Activated naive CD8-positive, alpha-beta T cell treated with anti-CD3 and anti-CD28 coated beads, Interleukin-2, amount 10 ng/mL, durations not matched to agents 7 days and 5 days (primary cell): ENCODE data around the gene TRIP6. TPM values are rescaled to one million over a fixed set of nuclear protein-coding genes. Genes with fewer than 3 reads are reported as not detected.
"Not testable (repeated sequence)": the region's sequence is repeated elsewhere in the genome, so short reads cannot be mapped to it uniquely, and the experiment has no call there.

Experiments used
- ATAC-seq: fragments of 150-1000 bp; cut with Tn5 transposase; one replicate; pipeline ENCODE4 v1.10.0; 2021; ENCODE audit warnings: low read depth, moderate library complexity
- POLR2A ChIA-PET: fragments of 350-600 bp; sonication (Branson Sonifier 250); formaldehyde crosslinking; loops from one replicate; lab custom pipeline; 2021; ENCODE audit warnings: antibody characterized with exemption; lab: Charles Lee
- DNase-seq: peaks from one replicate; pipeline ENCODE4 v3.0.0; 2021
- H3K27ac Mint-ChIP-seq: one replicate; pipeline ENCODE4 v1.8.0; 2022; ENCODE audit warnings: mild to moderate bottlenecking, mixed read lengths
- H3K27me3 Mint-ChIP-seq: one replicate; pipeline ENCODE4 v1.8.0; 2022; ENCODE audit warnings: mild to moderate bottlenecking, moderate library complexity, mixed read lengths
- H3K36me3 Mint-ChIP-seq: one replicate; pipeline ENCODE4 v1.8.0; 2021; ENCODE audit warnings: mild to moderate bottlenecking, mixed read lengths
- H3K4me1 Mint-ChIP-seq: one replicate; pipeline ENCODE4 v1.8.0; 2021; ENCODE audit warnings: mixed read lengths
- H3K4me3 Mint-ChIP-seq: one replicate; pipeline ENCODE4 v1.8.0; 2022; ENCODE audit warnings: mild to moderate bottlenecking, moderate library complexity, mixed read lengths
- H3K9me3 Mint-ChIP-seq: one replicate; pipeline ENCODE4 v1.8.0; 2021; ENCODE audit warnings: mixed read lengths
- total RNA-seq, 2 experiments: library from RNA; stranded (reverse); gene quantifications; one replicate each; pipeline ENCODE4 v1.2.3, GENCODE V29; 2021

Gene TRIP6
- total RNA-seq, 2 experiments from 2014 or later, result 25.6 to 28.0 TPM

DNA sequence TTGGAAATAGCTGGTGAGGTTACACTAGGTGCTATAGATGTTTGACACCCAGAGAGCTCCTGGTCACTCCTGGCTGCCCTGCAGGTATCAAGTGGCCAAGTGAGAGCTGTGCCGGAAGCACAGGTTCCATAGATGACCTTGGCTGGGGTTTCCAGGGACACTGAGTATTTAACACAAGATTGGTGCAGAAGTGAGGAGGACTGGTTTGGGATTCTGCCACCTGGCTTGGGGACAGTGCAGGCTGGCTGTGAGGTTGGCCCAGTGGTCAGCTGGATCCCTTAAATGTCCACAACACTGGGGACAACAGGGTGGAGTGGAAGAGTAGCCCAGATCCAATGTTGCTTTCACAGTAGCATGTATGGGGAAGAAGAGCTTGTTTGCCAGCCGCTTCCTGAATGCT is 33.8 kb downstream of the TRIP6 start:
- Mint-ChIP-seq H3K4me1 (peaks cover 6% of the 10 kb centered on the region), H3K4me3 (no peak overlapping the region), H3K9me3 (no peaks in the 10 kb centered on the region), H3K27me3 (peaks cover 29% of the 10 kb centered on the region), H3K27ac (no peak overlapping the region), H3K36me3 (no peaks in the 10 kb centered on the region)
- DNase-seq (no peak), ATAC-seq (no peak)
- POLR2A ChIA-PET, result interaction anchor here (0.7 kb wide), 1 partner anchor 407 kb away, joined by 3 read pairs; no protein-coding TSS in a partner anchor

- peaks cover 24% of the 10 kb centered on the region for H3K27me3 Mint-ChIP-seq
- no peak overlapping the region for H3K27ac Mint-ChIP-seq
- no peaks in the 10 kb centered on the region for H3K9me3 Mint-ChIP-seq
- peaks cover 2% of the 10 kb centered on the region for H3K4me1 Mint-ChIP-seq
- H3K36me3 Mint-ChIP-seq, result no peaks in the 10 kb centered on the region
- DNase-seq, result no peak
- no peak overlapping the region for H3K4me3 Mint-ChIP-seq
- ATAC-seq, result no peak
- POLR2A ChIA-PET, result no interaction called here
These were observed 34.7 kb downstream of the TRIP6 start for GRCh38 chr7:100901921-100902332.

DNA sequence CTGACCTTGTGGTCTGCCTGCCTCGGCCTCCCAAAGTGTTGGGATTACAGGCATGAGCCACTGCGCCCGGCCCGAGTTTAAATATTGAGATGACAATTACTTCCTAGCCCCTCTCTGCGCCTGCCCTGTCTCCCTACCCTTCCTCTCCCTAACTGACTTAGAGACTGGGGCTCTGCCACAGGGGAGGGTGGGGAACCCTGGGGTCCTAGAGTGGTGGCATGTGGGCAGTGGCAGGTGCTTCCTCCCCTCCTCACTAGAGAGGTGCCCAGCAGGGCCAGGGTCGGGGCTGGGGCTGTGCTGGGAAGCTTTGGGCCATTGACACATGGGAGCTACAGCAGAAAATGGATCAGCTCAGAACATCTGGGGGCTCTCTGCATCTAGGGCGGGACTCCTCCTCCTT is 35.5 kb downstream of the TRIP6 start:
- no peak overlapping the region for H3K27ac Mint-ChIP-seq
- ATAC-seq (no peak), DNase-seq (no peak)

GRCh38 chr7:100908512-100908911 is 41.3 kb downstream of the TRIP6 start:
- Mint-ChIP-seq H3K27me3 (peaks cover 12% of the 10 kb centered on the region), H3K27ac (no peak overlapping the region), H3K4me3 (no peak overlapping the region), H3K4me1 (no peaks in the 10 kb centered on the region), H3K9me3 (peaks cover 1% of the 10 kb centered on the region), H3K36me3 (no peaks in the 10 kb centered on the region)
- DNase-seq, result no peak
- ATAC-seq, result no peak
- POLR2A ChIA-PET, result no interaction called here

More for the DNA sequence above, 35.5 kb downstream of the TRIP6 start:
- H3K9me3 Mint-ChIP-seq, result no peaks in the 10 kb centered on the region
- H3K4me1 Mint-ChIP-seq, result peaks cover 2% of the 10 kb centered on the region
- POLR2A ChIA-PET, result interaction anchor here (0.6 kb wide), 1 partner anchor 34 kb away, joined by 7 read pairs; no protein-coding TSS in a partner anchor
- H3K36me3 Mint-ChIP-seq, result no peaks in the 10 kb centered on the region
- peaks cover 18% of the 10 kb centered on the region for H3K27me3 Mint-ChIP-seq
- H3K4me3 Mint-ChIP-seq, result no peak overlapping the region

- H3K4me1 Mint-ChIP-seq, H3K9me3 Mint-ChIP-seq, DNase-seq, ATAC-seq, H3K27ac Mint-ChIP-seq, H3K4me3 Mint-ChIP-seq, H3K36me3 Mint-ChIP-seq: not testable (repeated sequence)
- H3K27me3 Mint-ChIP-seq, result peaks cover 12% of the 10 kb centered on the region
- POLR2A ChIA-PET, result interaction anchor here (0.6 to 0.7 kb wide), 2 partner anchors 38 to 1352 kb away, joined by 3 read pairs; no protein-coding TSS in a partner anchor
These were observed 43.3 kb downstream of the TRIP6 start for GRCh38 chr7:100910443-100910842.

GRCh38 chr7:100911484-100911883 is 44.3 kb downstream of the TRIP6 start:
- H3K36me3 Mint-ChIP-seq, result no peaks in the 10 kb centered on the region
- POLR2A ChIA-PET, result no interaction called here
- H3K27ac Mint-ChIP-seq, result no peak overlapping the region
- H3K9me3 Mint-ChIP-seq, result peaks cover 1% of the 10 kb centered on the region
- H3K27me3 Mint-ChIP-seq, result peaks cover 12% of the 10 kb centered on the region
- no peak for ATAC-seq
- H3K4me3 Mint-ChIP-seq, result no peak overlapping the region
- DNase-seq, result no peak
- no peaks in the 10 kb centered on the region for H3K4me1 Mint-ChIP-seq

DNA sequence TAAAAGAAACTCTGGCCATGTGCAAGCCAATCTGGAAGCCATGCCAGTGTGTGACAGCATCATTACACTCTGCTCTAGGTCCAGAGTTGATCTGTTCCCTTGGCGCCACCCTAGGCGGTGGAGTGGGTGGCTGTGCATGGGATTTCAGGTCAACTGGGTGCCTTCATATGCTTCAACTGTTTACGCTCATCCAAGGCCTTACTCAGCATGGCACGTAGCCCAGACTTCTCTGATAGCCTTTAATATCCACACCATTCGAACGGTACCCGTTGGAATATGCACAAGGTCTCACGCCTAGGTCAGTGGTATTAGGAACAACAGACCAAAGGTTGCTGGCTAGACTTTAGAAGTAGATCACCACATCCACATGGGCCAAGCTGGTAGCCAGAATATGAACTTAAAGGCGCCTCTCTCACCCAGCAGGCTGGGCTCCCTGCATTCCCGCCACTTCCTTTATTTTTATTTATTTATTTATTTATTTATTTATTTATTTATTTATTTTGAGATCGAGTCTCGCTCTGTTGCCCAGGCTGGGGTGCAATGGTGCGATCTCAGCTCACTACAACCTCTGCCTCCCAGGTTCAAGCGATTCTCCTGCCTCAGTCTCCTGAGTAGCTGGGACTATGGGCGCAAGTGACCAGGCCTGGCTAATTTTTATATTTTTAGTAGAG is 47.2 kb downstream of the TRIP6 start:
- H3K36me3 Mint-ChIP-seq, result no peaks in the 10 kb centered on the region
- H3K27me3 Mint-ChIP-seq, result peaks cover 13% of the 10 kb centered on the region
- POLR2A ChIA-PET, result no interaction called here
- DNase-seq (no peak), ATAC-seq (no peak)
- no peak overlapping the region for H3K4me3 Mint-ChIP-seq
- H3K27ac Mint-ChIP-seq, result no peak overlapping the region
- H3K9me3 Mint-ChIP-seq, result no peaks in the 10 kb centered on the region
- no peaks in the 10 kb centered on the region for H3K4me1 Mint-ChIP-seq

GRCh38 chr7:100914879-100915447 is 47.8 kb downstream of the TRIP6 start:
- no peak for ATAC-seq
- peaks cover 19% of the 10 kb centered on the region for H3K27me3 Mint-ChIP-seq
- no peak for DNase-seq
- POLR2A ChIA-PET, result no interaction called here
- no peak overlapping the region for H3K27ac Mint-ChIP-seq
- no peaks in the 10 kb centered on the region for H3K36me3 Mint-ChIP-seq
- H3K4me1 Mint-ChIP-seq, result no peaks in the 10 kb centered on the region
- H3K4me3 Mint-ChIP-seq, result no peak overlapping the region
- no peaks in the 10 kb centered on the region for H3K9me3 Mint-ChIP-seq

DNA sequence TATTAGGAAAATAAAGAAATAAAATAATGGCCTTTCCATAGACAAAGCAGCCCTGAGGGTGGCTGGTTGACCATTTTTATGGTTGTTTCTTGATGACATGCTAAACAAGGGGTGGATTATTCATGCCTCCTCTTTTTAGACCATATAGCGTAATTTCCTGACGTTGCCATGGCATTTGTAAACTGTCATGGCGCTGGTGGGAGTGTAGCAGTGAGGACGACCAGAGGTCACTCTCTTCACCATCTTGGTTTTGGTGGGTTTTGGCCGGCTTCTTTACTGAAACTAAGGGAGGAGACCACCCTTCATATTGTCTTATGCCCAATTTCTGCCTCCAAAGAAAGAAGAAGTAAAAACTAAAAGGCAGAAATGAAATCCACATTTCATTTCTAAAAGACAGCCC is 52.1 kb downstream of the TRIP6 start:
- H3K27me3 Mint-ChIP-seq, result peaks cover 21% of the 10 kb centered on the region
- H3K9me3 Mint-ChIP-seq, DNase-seq, H3K4me3 Mint-ChIP-seq, H3K27ac Mint-ChIP-seq, H3K4me1 Mint-ChIP-seq, H3K36me3 Mint-ChIP-seq, POLR2A ChIA-PET, ATAC-seq: not testable (repeated sequence)

GRCh38 chr7:100919779-100920437 is 52.7 kb downstream of the TRIP6 start:
- DNase-seq, H3K4me3 Mint-ChIP-seq, H3K9me3 Mint-ChIP-seq, POLR2A ChIA-PET, H3K36me3 Mint-ChIP-seq, H3K4me1 Mint-ChIP-seq, H3K27ac Mint-ChIP-seq, ATAC-seq: not testable (repeated sequence)
- H3K27me3 Mint-ChIP-seq, result peaks cover 21% of the 10 kb centered on the region

GRCh38 chr7:100921039-100921438 is 53.9 kb downstream of the TRIP6 start:
- no peak for ATAC-seq
- no peak overlapping the region for H3K4me3 Mint-ChIP-seq
- no peaks in the 10 kb centered on the region for H3K4me1 Mint-ChIP-seq
- peaks cover 21% of the 10 kb centered on the region for H3K27me3 Mint-ChIP-seq
- H3K9me3 Mint-ChIP-seq, result no peaks in the 10 kb centered on the region
- H3K36me3 Mint-ChIP-seq, result no peaks in the 10 kb centered on the region
- POLR2A ChIA-PET, result no interaction called here
- DNase-seq, result no peak
- H3K27ac Mint-ChIP-seq, result no peak overlapping the region
